ENCODE results near the gene AMDHD2. TPM values are rescaled to one million over a fixed set of nuclear protein-coding genes. Genes with fewer than 3 reads are reported as not detected.

AMDHD2 gene
- total RNA-seq, 2 donors from 2014 or later = 42.6 to 67.0 TPM

DNA sequence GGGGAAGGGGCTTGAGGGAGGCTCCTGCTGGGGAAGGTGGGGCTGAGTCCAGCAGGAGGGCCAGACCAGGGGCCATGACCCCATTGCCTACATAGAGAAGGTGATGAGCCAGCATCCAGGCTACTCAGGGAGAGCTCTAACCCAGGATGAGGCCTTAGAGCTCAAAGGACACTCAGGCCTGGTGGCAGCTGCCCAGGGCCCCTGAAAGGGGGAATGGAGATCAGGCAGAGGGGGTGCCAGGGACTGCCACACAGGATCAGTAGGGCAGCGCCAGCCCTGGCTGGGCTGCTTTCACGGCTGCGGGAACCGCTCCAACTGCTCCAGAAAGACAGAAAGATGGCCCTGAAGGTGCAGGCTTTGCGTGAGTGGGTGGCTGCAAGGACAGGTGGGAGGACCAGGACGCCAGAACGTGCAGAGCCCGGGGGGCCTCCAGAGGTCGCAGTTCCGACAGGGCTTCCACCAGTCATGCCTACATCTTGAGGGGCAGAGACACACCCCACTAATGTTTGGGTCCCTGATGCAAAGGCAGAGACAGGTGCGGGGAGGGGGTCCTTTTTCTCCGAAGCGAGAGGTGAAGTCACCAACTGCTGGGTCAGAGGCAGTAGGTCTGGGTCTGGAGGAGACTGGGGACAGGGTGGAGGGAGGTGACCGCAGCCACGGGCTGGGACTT is 7.3 kb upstream of the AMDHD2 start:
- ATAC-seq (ENCODE audit: insufficient number of reproducible peaks, low FRiP score, low read depth) = no peak
- TF ChIP-seq, protein P1, sequence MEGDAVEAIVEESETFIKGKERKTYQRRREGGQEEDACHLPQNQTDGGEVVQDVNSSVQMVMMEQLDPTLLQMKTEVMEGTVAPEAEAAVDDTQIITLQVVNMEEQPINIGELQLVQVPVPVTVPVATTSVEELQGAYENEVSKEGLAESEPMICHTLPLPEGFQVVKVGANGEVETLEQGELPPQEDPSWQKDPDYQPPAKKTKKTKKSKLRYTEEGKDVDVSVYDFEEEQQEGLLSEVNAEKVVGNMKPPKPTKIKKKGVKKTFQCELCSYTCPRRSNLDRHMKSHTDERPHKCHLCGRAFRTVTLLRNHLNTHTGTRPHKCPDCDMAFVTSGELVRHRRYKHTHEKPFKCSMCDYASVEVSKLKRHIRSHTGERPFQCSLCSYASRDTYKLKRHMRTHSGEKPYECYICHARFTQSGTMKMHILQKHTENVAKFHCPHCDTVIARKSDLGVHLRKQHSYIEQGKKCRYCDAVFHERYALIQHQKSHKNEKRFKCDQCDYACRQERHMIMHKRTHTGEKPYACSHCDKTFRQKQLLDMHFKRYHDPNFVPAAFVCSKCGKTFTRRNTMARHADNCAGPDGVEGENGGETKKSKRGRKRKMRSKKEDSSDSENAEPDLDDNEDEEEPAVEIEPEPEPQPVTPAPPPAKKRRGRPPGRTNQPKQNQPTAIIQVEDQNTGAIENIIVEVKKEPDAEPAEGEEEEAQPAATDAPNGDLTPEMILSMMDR (IDR thresholded peaks at IDR 0.05) = no peak
- DNase-seq (ENCODE audit: low spot score) = no peak
- H3K27me3 ChIP-seq (replicated peaks; ENCODE audit: insufficient read depth) = no peaks in the 10 kb centered on the region
- peak overlapping the region; percentile 96 for H3K4me3 ChIP-seq
- no peaks in the 10 kb centered on the region for H3K9me3 ChIP-seq
- peaks cover 17 to 45% of the 10 kb centered on the region in 2 donors for H3K4me1 ChIP-seq (ENCODE audit: control insufficient read depth in 1 of 2, low read depth in 2 of 2)
- peak overlapping the region in 1 of 2 donors; percentile 96 for H3K27ac ChIP-seq
- no peaks in the 10 kb centered on the region for H3K36me3 ChIP-seq

- peak; percentile 67 for DNase-seq (ENCODE audit: low spot score)
- H3K27ac ChIP-seq = peak within 1 kb of the TSS; percentile 96 to 97
- no peaks in the 10 kb centered on the region for H3K36me3 ChIP-seq
- peak; percentile 86 for ATAC-seq (ENCODE audit: insufficient number of reproducible peaks, low FRiP score, low read depth)
- H3K9me3 ChIP-seq = no peaks in the 10 kb centered on the region
- H3K27me3 ChIP-seq (replicated peaks; ENCODE audit: insufficient read depth) = no peaks in the 10 kb centered on the region
- H3K4me1 ChIP-seq (ENCODE audit: control insufficient read depth in 1 of 2, low read depth in 2 of 2) = peaks cover 25 to 53% of the 10 kb centered on the region in 2 donors
- TF ChIP-seq, protein P1 (IDR thresholded peaks at IDR 0.05) = no peak
- H3K4me3 ChIP-seq = peak within 1 kb of the TSS; percentile 96
These were observed 6.5 kb upstream of the AMDHD2 start, which contains the start of gene ATP6V0C for GRCh38 chr16:2513405-2514332. ATP6V0C (plus strand) TSS chr16:2513952; CDS start chr16:2514104, 152 bp downstream.

DNA sequence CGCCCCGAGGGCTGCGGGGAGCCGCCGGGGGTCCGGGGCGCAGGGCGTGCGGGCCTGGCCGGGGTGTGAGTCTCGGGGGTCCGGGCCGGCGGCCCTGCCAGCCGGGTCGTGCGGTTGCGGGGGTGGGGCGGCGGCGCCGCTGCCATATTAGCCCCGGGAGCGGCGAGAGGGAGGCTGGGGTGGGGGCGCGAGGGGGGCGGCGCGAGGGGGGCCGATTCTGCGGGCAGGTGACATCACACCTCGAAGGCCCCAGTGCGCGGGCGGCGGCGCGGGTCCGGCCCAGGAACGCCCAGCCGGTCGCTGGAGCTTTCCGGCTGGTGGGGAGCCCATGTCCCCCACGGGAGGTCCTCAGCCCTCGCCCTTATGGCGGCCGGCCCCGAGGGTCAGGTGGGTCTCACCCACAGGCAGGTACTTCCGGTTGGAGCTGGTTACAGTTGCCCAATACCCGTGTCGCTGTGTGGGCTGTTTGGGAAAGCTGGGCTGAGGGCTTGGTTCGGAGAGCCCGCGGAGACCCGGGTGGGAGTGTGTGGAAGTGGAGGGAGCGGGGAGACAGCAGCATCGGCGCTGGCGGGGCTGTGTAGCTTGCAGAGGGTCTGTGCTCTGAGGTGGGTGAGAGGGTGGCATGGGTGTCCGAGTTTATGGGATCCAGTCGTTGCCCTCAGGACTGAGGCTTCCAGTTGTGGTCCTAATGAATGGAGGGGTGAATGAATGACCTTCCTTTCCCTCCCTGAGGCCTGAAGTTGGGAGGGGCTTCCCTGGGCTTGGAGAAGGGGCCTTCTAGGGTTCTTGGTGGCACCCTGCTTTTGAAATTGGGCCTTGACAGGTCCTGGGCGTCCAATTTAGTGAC is 5.6 kb upstream of the AMDHD2 start:
- Histone ChIP-seq H3K27ac (peak overlapping the region; percentile 96 to 97), H3K9me3 (no peaks in the 10 kb centered on the region), H3K36me3 (no peaks in the 10 kb centered on the region), H3K27me3 (replicated peaks; ENCODE audit: insufficient read depth) (no peaks in the 10 kb centered on the region), H3K4me3 (peak overlapping the region; percentile 96), H3K4me1 (ENCODE audit: control insufficient read depth in 1 of 2, low read depth in 2 of 2) (peaks cover 34 to 62% of the 10 kb centered on the region in 2 donors)
- TF ChIP-seq, protein P1 (IDR thresholded peaks at IDR 0.05) = no peak
- ATAC-seq (ENCODE audit: insufficient number of reproducible peaks, low FRiP score, low read depth) (no peak), DNase-seq (ENCODE audit: low spot score) (no peak)

DNA sequence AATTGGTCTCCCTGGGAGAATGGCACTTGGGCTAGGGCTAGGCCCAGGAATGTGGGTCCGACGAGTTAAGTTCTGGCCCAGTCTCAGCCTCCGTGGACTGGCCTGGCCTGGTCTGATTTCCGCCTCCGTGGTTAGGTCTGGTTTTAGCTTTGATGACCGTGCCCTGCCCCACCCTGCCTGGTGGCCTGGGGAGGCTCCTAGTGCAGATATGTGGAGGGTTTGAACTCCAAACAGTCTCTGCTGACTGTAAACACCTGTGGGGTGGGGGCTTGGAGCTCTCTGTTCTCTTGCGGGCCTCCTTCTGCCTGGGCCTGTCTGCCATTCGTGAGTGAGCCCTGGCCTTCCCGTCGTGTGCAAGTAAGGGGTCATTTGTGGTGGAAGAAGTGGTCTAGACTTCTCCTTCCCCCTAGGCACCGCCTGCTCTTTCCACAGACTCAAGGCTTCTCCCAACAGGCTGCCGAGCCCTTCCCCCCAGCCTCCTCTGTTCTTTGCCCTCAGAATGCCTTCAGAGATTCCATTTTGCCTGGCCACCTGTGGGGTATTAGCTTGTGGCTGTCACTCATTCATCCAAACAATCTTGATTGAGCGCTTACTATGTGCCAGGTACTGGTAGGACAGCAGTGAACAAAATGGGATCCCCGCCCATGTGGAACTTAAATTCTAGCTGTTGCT is 4.9 kb upstream of the AMDHD2 start:
- H3K27ac ChIP-seq = peak overlapping the region; percentile 96 to 97
- H3K27me3 ChIP-seq (replicated peaks; ENCODE audit: insufficient read depth) = no peaks in the 10 kb centered on the region
- no peaks in the 10 kb centered on the region for H3K36me3 ChIP-seq
- DNase-seq (ENCODE audit: low spot score) (no peak), ATAC-seq (ENCODE audit: insufficient number of reproducible peaks, low FRiP score, low read depth) (no peak)
- H3K4me1 ChIP-seq (ENCODE audit: control insufficient read depth in 1 of 2, low read depth in 2 of 2) = peaks cover 36 to 65% of the 10 kb centered on the region in 2 donors
- no peaks in the 10 kb centered on the region for H3K9me3 ChIP-seq
- H3K4me3 ChIP-seq = peak overlapping the region; percentile 96
- TF ChIP-seq, protein P1 (IDR thresholded peaks at IDR 0.05) = no peak
